Upper lobe of left lung (tissue), 4 donors: Measurements from ENCODE around the gene GSC.

Source experiments
- CTCF ChIP-seq, 6 experiments: fragments of 450-650 bp in 4 of 6; fragments of 200-600 bp in 2 of 6; sonication (generic) in 2 of 6; IDR thresholded peaks; one replicate each; pipeline ENCODE4 v1.5.1; 2016 to 2019; ENCODE audit warnings: antibody characterized with exemption in 6 of 6
- EP300 ChIP-seq, 4 donors: sonication (generic); formaldehyde crosslinking; IDR thresholded peaks; one replicate each; pipeline ENCODE4 v1.5.1; 2017; ENCODE audit warnings: antibody characterized with exemption in 4 of 4, control low read depth in 2 of 4
- POLR2A ChIP-seq, 4 donors: fragments of 450-650 bp; IDR thresholded peaks; one replicate each; pipeline ENCODE4 v1.5.1; 2016 to 2017; ENCODE audit warnings: antibody characterized with exemption in 4 of 4, mild to moderate bottlenecking in 2 of 4
- POLR2AphosphoS5 ChIP-seq, 2 donors: sonication (generic); formaldehyde crosslinking; IDR thresholded peaks; one replicate each; pipeline ENCODE4 v1.5.1; 2017; ENCODE audit warnings: antibody characterized with exemption in 2 of 2

GRCh38 chr14:94728950-94729349, 41.0 kb downstream of the GSC start:
- no peak for TF ChIP-seq CTCF (IDR thresholded peaks at IDR 0.05)
- no peak for TF ChIP-seq EP300 (IDR thresholded peaks at IDR 0.05)
- TF ChIP-seq POLR2A (IDR thresholded peaks at IDR 0.05): no peak
- TF ChIP-seq POLR2AphosphoS5 (IDR thresholded peaks at IDR 0.05): no peak
